GM12878 (cell line): ENCODE data around the gene GSS. TPM values are rescaled to one million over a fixed set of nuclear protein-coding genes. Genes with fewer than 3 reads are reported as not detected.

Experiments
- ATAC-seq: fragments of 200-7000 bp; cut with Tn5 transposase; 3 replicates; pipeline ENCODE4 v1.9.1; 2020; ENCODE audit warnings: mild to moderate bottlenecking, moderate library complexity
- BruUV-seq: library from RNA; stranded (reverse); fragments of 400-500 nt; replicated peaks from 2 replicates; lab custom pipeline; 2021; lab: Mats Ljungman, UMichigan
- CTCF ChIA-PET: fragments of 300-600 bp; sonication (Branson Sonifier 250); formaldehyde crosslinking; extraction: SDS; loops from one replicate; lab custom pipeline; 2021; ENCODE audit warnings: inconsistent platforms; lab: Yijun Ruan, JAX
- POLR2A ChIA-PET: fragments of 350-600 bp; formaldehyde crosslinking; extraction: SDS; loops from one replicate; lab custom pipeline; 2021; ENCODE audit warnings: inconsistent platforms; lab: Charles Lee
- RAD21 ChIA-PET: fragments of 300-600 bp; sonication (Branson Sonifier 250); formaldehyde crosslinking; loops from one replicate; lab custom pipeline; 2023; ENCODE audit warnings: antibody characterized with exemption; ENCODE audit not compliant: unreplicated experiment; lab: Charles Lee
- SMC1A ChIA-PET: fragments of 300-600 bp; sonication (Branson Sonifier 250); formaldehyde crosslinking; loops from one replicate; lab custom pipeline; 2023; ENCODE audit not compliant: unreplicated experiment, uncharacterized antibody; lab: Charles Lee
- DNase-seq: peaks from one replicate; pipeline ENCODE4 v3.0.0-alpha.2; 2011; ENCODE audit warnings: low read depth, low spot score
- FAIRE-seq: peaks from 3 replicates; lab custom pipeline; 2011; peaks lifted over from hg19 to GRCh38; lab: Jason Lieb, UNC
- H2AFZ ChIP-seq: 2 replicates; pipeline ENCODE4 v1.6.0; 2011; ENCODE audit warnings: low read depth, low read length, control low read depth; ENCODE audit not compliant: control insufficient read depth
- H3K27ac ChIP-seq: 2 replicates; pipeline ENCODE4 v1.5.1; 2011; ENCODE audit warnings: control low read depth; ENCODE audit not compliant: control insufficient read depth, insufficient read depth
- H3K27me3 ChIP-seq, 2 experiments: replicated peaks in 1 of 2; 2 replicates each; pipeline versions ENCODE4 v1.6.0 to v1.6.1; 2011; ENCODE audit warnings: low read length in 1 of 2; ENCODE audit not compliant: control insufficient read depth in 2 of 2, insufficient read depth in 2 of 2
- H3K36me3 ChIP-seq, 2 experiments: 2 replicates each; pipeline ENCODE4 v1.5.1; 2011; ENCODE audit warnings: low read length in 1 of 2; ENCODE audit not compliant: control insufficient read depth in 2 of 2, insufficient read depth in 2 of 2
- H3K4me1 ChIP-seq: 2 replicates; pipeline ENCODE4 v1.6.1; 2011; ENCODE audit warnings: mild to moderate bottlenecking, low read length, moderate library complexity, mixed read lengths; ENCODE audit not compliant: control insufficient read depth, insufficient read depth
- H3K4me2 ChIP-seq: 2 replicates; pipeline ENCODE4 v1.6.0; 2011; ENCODE audit warnings: control low read depth; ENCODE audit not compliant: control insufficient read depth, insufficient read depth
- H3K4me3 ChIP-seq: fragments of 200-600 bp; sonication (generic); 2 replicates; pipeline ENCODE4 v1.5.1; 2016
- H3K79me2 ChIP-seq: 2 replicates; pipeline ENCODE4 v1.6.0; 2011; ENCODE audit warnings: low read length; ENCODE audit not compliant: control insufficient read depth, insufficient read depth
- H3K9ac ChIP-seq: 2 replicates; pipeline ENCODE4 v1.8.0; 2011; ENCODE audit warnings: low read length, control low read depth, mixed read lengths; ENCODE audit not compliant: control insufficient read depth, insufficient read depth
- H3K9me3 ChIP-seq: replicated peaks from 3 replicates; pipeline ENCODE4 v1.5.1; 2011; ENCODE audit warnings: mild to moderate bottlenecking, low read length; ENCODE audit not compliant: control insufficient read depth, insufficient read depth
- H4K20me1 ChIP-seq: 2 replicates; pipeline ENCODE4 v1.6.0; 2011; ENCODE audit not compliant: control insufficient read depth, insufficient read depth
- CBX3 ChIP-seq: fragments of 200-600 bp; sonication (generic); IDR thresholded peaks from 2 replicates; pipeline ENCODE4 v1.6.1; 2016; ENCODE audit warnings: low read depth, borderline replicate concordance
- CBX5 ChIP-seq: sonication (generic); IDR thresholded peaks from 2 replicates; pipeline ENCODE4 v1.6.1; 2016; ENCODE audit warnings: low read depth, moderate library complexity, mild to moderate bottlenecking, inconsistent platforms
- CREM ChIP-seq: IDR thresholded peaks from 2 replicates; pipeline ENCODE4 v1.6.1; 2014; ENCODE audit warnings: antibody characterized with exemption, low read depth
- ESRRA ChIP-seq: IDR thresholded peaks from 2 replicates; pipeline ENCODE4 v1.6.1; 2012; ENCODE audit warnings: mild to moderate bottlenecking, low read length, improper control_type of control experiment
- FOXM1 ChIP-seq: IDR thresholded peaks from 2 replicates; pipeline ENCODE4 v1.6.1; 2012; ENCODE audit warnings: low read depth, mild to moderate bottlenecking, inconsistent platforms, low read length, moderate library complexity
- HDGF ChIP-seq: fragments of 450-650 bp; IDR thresholded peaks from 2 replicates; pipeline ENCODE4 v1.6.1; 2016; ENCODE audit warnings: antibody characterized with exemption
- MXI1 ChIP-seq: fragments of 150-350 bp; IDR thresholded peaks from 2 replicates; pipeline ENCODE4 v1.6.1; 2011; ENCODE audit warnings: low read depth, mild to moderate bottlenecking, inconsistent platforms, low read length, improper control_type of control experiment
- NFIC ChIP-seq: IDR thresholded peaks from 2 replicates; pipeline ENCODE4 v1.6.1; 2012; ENCODE audit warnings: low read depth, mild to moderate bottlenecking, inconsistent platforms, low read length, moderate library complexity
- SIN3A ChIP-seq: IDR thresholded peaks from 2 replicates; pipeline ENCODE4 v1.6.1; 2012; ENCODE audit warnings: low read depth, low read length, improper control_type of control experiment
- SMC3 ChIP-seq: IDR thresholded peaks from 2 replicates; pipeline ENCODE4 v1.6.1; 2011; ENCODE audit warnings: low read length, improper control_type of control experiment, borderline replicate concordance
- SUZ12 ChIP-seq: fragments of 200-600 bp; sonication (generic); IDR thresholded peaks from one replicate; pipeline ENCODE4 v1.6.1; 2018; ENCODE audit warnings: antibody characterized with exemption, mild to moderate bottlenecking; ENCODE audit not compliant: unreplicated experiment
- TBL1XR1 ChIP-seq: IDR thresholded peaks from 2 replicates; pipeline ENCODE4 v1.6.1; 2012; ENCODE audit warnings: low read depth, low read length, improper control_type of control experiment
- ZBED1 ChIP-seq: IDR thresholded peaks from 2 replicates; pipeline ENCODE4 v1.6.1; 2016; ENCODE audit warnings: borderline replicate concordance
- ZNF622 ChIP-seq: fragments of 450-650 bp; IDR thresholded peaks from 2 replicates; pipeline ENCODE4 v1.6.1; 2017; ENCODE audit warnings: mild to moderate bottlenecking, inconsistent platforms
- ZSCAN29 ChIP-seq: fragments of 450-650 bp; IDR thresholded peaks from 2 replicates; pipeline ENCODE4 v1.6.1; 2017; ENCODE audit warnings: mild to moderate bottlenecking, moderate library complexity
- WGBS: methylation state at CpG from one replicate; pipeline ENCODE4 v1.1.6; 2016; ENCODE audit warnings: low lambda C conversion rate; ENCODE audit not compliant: insufficient replicate concordance, insufficient coverage; ENCODE audit errors: missing lambda C conversion rate; 5-methylcytosine and 5-hydroxymethylcytosine counted together
- in situ Hi-C: fragments of 300-500 bp; cut with MboI; formaldehyde crosslinking; loops from 9 replicates; pipeline ENCODE4 v1.14.3; 2018; ENCODE audit warnings: mixed read lengths
- intact Hi-C: fragments of 100-400 bp; cut with micrococcal nuclease; formaldehyde crosslinking; loops from one replicate; pipeline ENCODE4 v1.14.2; 2022; ENCODE audit not compliant: unreplicated experiment
- polyA plus RNA-seq, 11 experiments: library from polyadenylated mRNA; depleted of rRNA in 4 of 11; unstranded in 6 of 11; stranded (reverse) in 5 of 11; fragments of >200 nt; fragmentation: Nextera tagmentation in 4 of 11; fragmentation: Illumina TruSeq in 1 of 11; extraction: Ambion mirVana in 4 of 11; extraction: Trizol in 1 of 11; gene quantifications; 1 replicate in 1 of 11; 2 replicates in 10 of 11; pipeline versions ENCODE4 v1.2.1 to v1.2.3, GENCODE V29; 2011 to 2016; ENCODE audit warnings: inconsistent platforms in 2 of 11, missing spikeins in 2 of 11, low read depth in 1 of 11
- total RNA-seq, 4 experiments: library from RNA; depleted of rRNA in 3 of 4; stranded (reverse); fragments of >200 nt in 3 of 4; fragmentation: Illumina TruSeq in 1 of 4; extraction: Trizol in 1 of 4; gene quantifications; 2 replicates each; pipeline versions ENCODE4 v1.2.1 to v1.2.3, GENCODE V29; 2013 to 2021

GSS gene
- total and polyA plus RNA-seq, 10 of the 15 experiments (the other 5 are each of a cell fraction or from before 2014, with no cell fraction given): 12.7 to 120 (median 67.4) TPM

- CTCF ChIA-PET: no interaction called here
- FAIRE-seq: no peak
- Histone ChIP-seq H3K36me3 (no peaks in the 10 kb centered on the region), H3K4me3 (no peak overlapping the region), H3K4me2 (no peak overlapping the region), H2AFZ (no peak overlapping the region), H3K27me3 (no peaks in the 10 kb centered on the region)
- intact Hi-C loops (no loop called here), in situ Hi-C loops (no loop called here)
- RAD21 ChIA-PET: no interaction called here
- POLR2A ChIA-PET: no interaction called here
- no peak for DNase-seq
- BruUV-seq: no TSS peak
- no peak for TF ChIP-seq HDGF
- TF ChIP-seq ZSCAN29: no peak
- no peak for TF ChIP-seq SUZ12
- TF ChIP-seq ZBED1: no peak
- TF ChIP-seq CBX3: no peak
- no peak for TF ChIP-seq SMC3
- TF ChIP-seq ESRRA: no peak
- no peak for TF ChIP-seq MXI1
- TF ChIP-seq ZNF622: no peak
- no peak for TF ChIP-seq NFIC
- no peak for TF ChIP-seq TBL1XR1
- no peak for TF ChIP-seq CREM
- TF ChIP-seq FOXM1: no peak
- no peak for TF ChIP-seq SIN3A
- TF ChIP-seq CBX5: no peak
- TF ChIP-seq, all 136 proteins: peak for 0
- Histone ChIP-seq H3K9me3 (no peaks in the 10 kb centered on the region), H3K4me1 (no peaks in the 10 kb centered on the region), H3K27ac (no peak overlapping the region), H3K79me2 (no peaks in the 10 kb centered on the region), H3K9ac (no peak overlapping the region), H4K20me1 (no peaks in the 10 kb centered on the region)
- SMC1A ChIA-PET: no interaction called here
- ATAC-seq: no peak
- WGBS: 59% methylated on average over 7 of the region's 7 CpGs
Measured at GRCh38 chr20:34970193-34970840, 14.7 kb upstream of the GSS start.
